GM12878 (cell line): ENCODE measurements around the gene POU2AF1. TPM values are rescaled to one million over a fixed set of nuclear protein-coding genes. Genes with fewer than 3 reads are reported as not detected.

ENCODE experiments used
- ATAC-seq: fragments of 200-7000 bp; cut with Tn5 transposase; 3 replicates; pipeline ENCODE4 v1.9.1; 2020; ENCODE audit warnings: mild to moderate bottlenecking, moderate library complexity
- BruUV-seq: library from RNA; stranded (reverse); fragments of 400-500 nt; replicated peaks from 2 replicates; lab custom pipeline; 2021; lab: Mats Ljungman, UMichigan
- CTCF ChIA-PET: fragments of 300-600 bp; sonication (Branson Sonifier 250); formaldehyde crosslinking; extraction: SDS; loops from one replicate; lab custom pipeline; 2021; ENCODE audit warnings: inconsistent platforms; lab: Yijun Ruan, JAX
- POLR2A ChIA-PET: fragments of 350-600 bp; formaldehyde crosslinking; extraction: SDS; loops from one replicate; lab custom pipeline; 2021; ENCODE audit warnings: inconsistent platforms; lab: Charles Lee
- RAD21 ChIA-PET: fragments of 300-600 bp; sonication (Branson Sonifier 250); formaldehyde crosslinking; loops from one replicate; lab custom pipeline; 2023; ENCODE audit warnings: antibody characterized with exemption; ENCODE audit not compliant: unreplicated experiment; lab: Charles Lee
- SMC1A ChIA-PET: fragments of 300-600 bp; sonication (Branson Sonifier 250); formaldehyde crosslinking; loops from one replicate; lab custom pipeline; 2023; ENCODE audit not compliant: unreplicated experiment, uncharacterized antibody; lab: Charles Lee
- DNase-seq: peaks from one replicate; pipeline ENCODE4 v3.0.0-alpha.2; 2011; ENCODE audit warnings: low read depth, low spot score
- FAIRE-seq: peaks from 3 replicates; lab custom pipeline; 2011; peaks lifted over from hg19 to GRCh38; lab: Jason Lieb, UNC
- H2AFZ ChIP-seq: 2 replicates; pipeline ENCODE4 v1.6.0; 2011; ENCODE audit warnings: low read depth, low read length, control low read depth; ENCODE audit not compliant: control insufficient read depth
- H3K27ac ChIP-seq: 2 replicates; pipeline ENCODE4 v1.5.1; 2011; ENCODE audit warnings: control low read depth; ENCODE audit not compliant: control insufficient read depth, insufficient read depth
- H3K27me3 ChIP-seq, 2 experiments: replicated peaks in 1 of 2; 2 replicates each; pipeline versions ENCODE4 v1.6.0 to v1.6.1; 2011; ENCODE audit warnings: low read length in 1 of 2; ENCODE audit not compliant: control insufficient read depth in 2 of 2, insufficient read depth in 2 of 2
- H3K36me3 ChIP-seq, 2 experiments: 2 replicates each; pipeline ENCODE4 v1.5.1; 2011; ENCODE audit warnings: low read length in 1 of 2; ENCODE audit not compliant: control insufficient read depth in 2 of 2, insufficient read depth in 2 of 2
- H3K4me1 ChIP-seq: 2 replicates; pipeline ENCODE4 v1.6.1; 2011; ENCODE audit warnings: mild to moderate bottlenecking, low read length, moderate library complexity, mixed read lengths; ENCODE audit not compliant: control insufficient read depth, insufficient read depth
- H3K4me2 ChIP-seq: 2 replicates; pipeline ENCODE4 v1.6.0; 2011; ENCODE audit warnings: control low read depth; ENCODE audit not compliant: control insufficient read depth, insufficient read depth
- H3K4me3 ChIP-seq: fragments of 200-600 bp; sonication (generic); 2 replicates; pipeline ENCODE4 v1.5.1; 2016
- H3K79me2 ChIP-seq: 2 replicates; pipeline ENCODE4 v1.6.0; 2011; ENCODE audit warnings: low read length; ENCODE audit not compliant: control insufficient read depth, insufficient read depth
- H3K9ac ChIP-seq: 2 replicates; pipeline ENCODE4 v1.8.0; 2011; ENCODE audit warnings: low read length, control low read depth, mixed read lengths; ENCODE audit not compliant: control insufficient read depth, insufficient read depth
- H3K9me3 ChIP-seq: replicated peaks from 3 replicates; pipeline ENCODE4 v1.5.1; 2011; ENCODE audit warnings: mild to moderate bottlenecking, low read length; ENCODE audit not compliant: control insufficient read depth, insufficient read depth
- H4K20me1 ChIP-seq: 2 replicates; pipeline ENCODE4 v1.6.0; 2011; ENCODE audit not compliant: control insufficient read depth, insufficient read depth
- BCL11A ChIP-seq: IDR thresholded peaks from 2 replicates; pipeline ENCODE4 v1.6.1; 2011; ENCODE audit warnings: low read depth, low read length
- BHLHE40 ChIP-seq, 2 experiments: fragments of 450-650 bp in 1 of 2; IDR thresholded peaks; 2 replicates each; pipeline ENCODE4 v1.6.1; 2011 to 2017; ENCODE audit warnings: low read depth in 2 of 2, borderline replicate concordance in 1 of 2, improper control_type of control experiment in 1 of 2, low read length in 1 of 2, mild to moderate bottlenecking in 1 of 2
- EGR1 ChIP-seq, 2 experiments: IDR thresholded peaks; 1 replicate in 1 of 2; 2 replicates in 1 of 2; pipeline ENCODE4 v1.6.1; 2011 to 2012; ENCODE audit warnings: low read depth in 2 of 2, low read length in 2 of 2, borderline replicate concordance in 1 of 2, mild to moderate bottlenecking in 1 of 2, moderate library complexity in 1 of 2
- FOXM1 ChIP-seq: IDR thresholded peaks from 2 replicates; pipeline ENCODE4 v1.6.1; 2012; ENCODE audit warnings: low read depth, mild to moderate bottlenecking, inconsistent platforms, low read length, moderate library complexity
- HDAC2 ChIP-seq: fragments of 200-600 bp; sonication (generic); IDR thresholded peaks from 2 replicates; pipeline ENCODE4 v1.6.1; 2017
- JUNB ChIP-seq: IDR thresholded peaks from 2 replicates; pipeline ENCODE4 v1.6.1; 2016; ENCODE audit warnings: antibody characterized with exemption, mild to moderate bottlenecking
- POLR2A ChIP-seq: IDR thresholded peaks from 2 replicates; pipeline ENCODE4 v1.6.1; 2011; ENCODE audit warnings: low read depth, mild to moderate bottlenecking, low read length
- POU2F2 ChIP-seq: IDR thresholded peaks from 3 replicates; pipeline ENCODE4 v1.6.1; 2011; ENCODE audit warnings: low read depth, mild to moderate bottlenecking, low read length, borderline replicate concordance
- SPI1 ChIP-seq: IDR thresholded peaks from 2 replicates; pipeline ENCODE4 v1.6.1; 2011; ENCODE audit warnings: low read depth, mild to moderate bottlenecking, low read length, moderate library complexity, borderline replicate concordance; ENCODE audit not compliant: insufficient read depth
- SRF ChIP-seq, 2 experiments: IDR thresholded peaks; 2 replicates each; pipeline ENCODE4 v1.6.1; 2011; ENCODE audit warnings: low read depth in 2 of 2, low read length in 2 of 2, mild to moderate bottlenecking in 1 of 2, moderate library complexity in 1 of 2
- WRNIP1 ChIP-seq: IDR thresholded peaks from 2 replicates; pipeline ENCODE4 v1.6.1; 2011; ENCODE audit warnings: low read depth, low read length, improper control_type of control experiment, borderline replicate concordance
- ZNF207 ChIP-seq: fragments of 450-650 bp; IDR thresholded peaks from 2 replicates; pipeline ENCODE4 v1.6.1; 2014; ENCODE audit warnings: antibody characterized with exemption, mild to moderate bottlenecking, borderline replicate concordance
- WGBS: methylation state at CpG from one replicate; pipeline ENCODE4 v1.1.6; 2016; ENCODE audit warnings: low lambda C conversion rate; ENCODE audit not compliant: insufficient replicate concordance, insufficient coverage; ENCODE audit errors: missing lambda C conversion rate; 5-methylcytosine and 5-hydroxymethylcytosine counted together
- in situ Hi-C: fragments of 300-500 bp; cut with MboI; formaldehyde crosslinking; loops from 9 replicates; pipeline ENCODE4 v1.14.3; 2018; ENCODE audit warnings: mixed read lengths
- intact Hi-C: fragments of 100-400 bp; cut with micrococcal nuclease; formaldehyde crosslinking; loops from one replicate; pipeline ENCODE4 v1.14.2; 2022; ENCODE audit not compliant: unreplicated experiment
- polyA plus RNA-seq, 11 experiments: library from polyadenylated mRNA; depleted of rRNA in 4 of 11; unstranded in 6 of 11; stranded (reverse) in 5 of 11; fragments of >200 nt; fragmentation: Nextera tagmentation in 4 of 11; fragmentation: Illumina TruSeq in 1 of 11; extraction: Ambion mirVana in 4 of 11; extraction: Trizol in 1 of 11; gene quantifications; 1 replicate in 1 of 11; 2 replicates in 10 of 11; pipeline versions ENCODE4 v1.2.1 to v1.2.3, GENCODE V29; 2011 to 2016; ENCODE audit warnings: inconsistent platforms in 2 of 11, missing spikeins in 2 of 11, low read depth in 1 of 11
- total RNA-seq, 4 experiments: library from RNA; depleted of rRNA in 3 of 4; stranded (reverse); fragments of >200 nt in 3 of 4; fragmentation: Illumina TruSeq in 1 of 4; extraction: Trizol in 1 of 4; gene quantifications; 2 replicates each; pipeline versions ENCODE4 v1.2.1 to v1.2.3, GENCODE V29; 2013 to 2021

The POU2AF1 gene
- total and polyA plus RNA-seq, 10 of the 15 experiments (the other 5 are each of a cell fraction or from before 2014, with no cell fraction given) = 13.1 to 169 (median 75.5) TPM

DNA sequence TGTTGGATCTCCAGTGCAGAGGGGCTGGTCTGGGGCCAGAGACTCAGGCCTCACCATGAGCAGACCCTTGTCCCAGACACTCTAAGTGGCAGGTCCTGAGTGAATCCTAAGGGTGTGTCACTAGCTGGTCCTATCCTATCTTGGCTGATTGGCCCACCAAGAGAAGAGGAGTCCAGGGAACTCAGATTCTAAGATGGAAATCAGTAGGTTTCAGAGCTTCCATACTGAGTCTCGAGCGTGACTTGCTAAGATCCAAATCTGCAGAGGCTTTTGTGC lies 10.9 kb downstream of the POU2AF1 start:
- in situ Hi-C loops = loop anchor here (5.0 kb wide), 1 partner anchor 49 kb away; no protein-coding TSS in a partner anchor
- H3K4me2 ChIP-seq = peak overlapping the region; percentile 92
- BruUV-seq = TSS peak; percentile 56
- H2AFZ ChIP-seq = no peak overlapping the region
- H3K36me3 ChIP-seq = peaks cover 6 to 44% of the 10 kb centered on the region in 2 experiments
- no peak for FAIRE-seq
- H3K9ac ChIP-seq = peak overlapping the region; percentile 70
- POLR2A ChIA-PET = interaction anchor here (1.0 to 19.8 kb wide), 3 partner anchors 10 to 45 kb away, joined by 3 to 415 read pairs (median 63); partner anchors contain the start of gene POU2AF1
- no peaks in the 10 kb centered on the region for H4K20me1 ChIP-seq
- 3% methylated on average over 2 of the region's 2 CpGs for WGBS
- peaks cover 87% of the 10 kb centered on the region for H3K4me1 ChIP-seq
- TF ChIP-seq BCL11A (no peak), SRF (IDR thresholded peaks at IDR 0.05; ENCODE audit: low read depth in 2 of 2, low read length in 2 of 2) (no peak), WRNIP1 (0 out of 2 replicates have a peak, but pooled peaks have one; percentile 35), FOXM1 (no peak), SPI1 (no peak), POLR2A (peak; percentile 15; the same call in 1 of the 2 replicates), BHLHE40 (IDR thresholded peaks at IDR 0.05; ENCODE audit: borderline replicate concordance in 1 of 2, low read depth in 2 of 2, low read length in 1 of 2) (no peak), ZNF207 (no peak), HDAC2 (no peak), POU2F2 (no peak), JUNB (no peak), EGR1 (IDR thresholded peaks at IDR 0.05; ENCODE audit: borderline replicate concordance in 1 of 2, low read depth in 2 of 2, low read length in 2 of 2) (no peak)
- TF ChIP-seq, all 136 proteins: peak for 2
- H3K79me2 ChIP-seq = peaks cover 96% of the 10 kb centered on the region
- DNase-seq (no peak), ATAC-seq (no peak)
- ChIA-PET CTCF (interaction anchor here (0.7 to 13.1 kb wide), 3 partner anchors 31 to 61 kb away, joined by 3 to 213 read pairs (median 26); no protein-coding TSS in a partner anchor), SMC1A (interaction anchor here (0.8 to 32.6 kb wide), 9 partner anchors 9 to 78 kb away, joined by 3 to 972 read pairs (median 3); partner anchors contain the start of gene POU2AF1), RAD21 (interaction anchor here (4.2 to 22.2 kb wide), 2 partner anchors 10 to 47 kb away, joined by 40 to 657 read pairs; partner anchors contain the start of gene POU2AF1)
- peak overlapping the region; percentile 67 for H3K4me3 ChIP-seq
- no peaks in the 10 kb centered on the region for H3K9me3 ChIP-seq
- H3K27ac ChIP-seq = peak overlapping the region; percentile 97
- intact Hi-C loops = no loop called here
- no peaks in the 10 kb centered on the region for H3K27me3 ChIP-seq
